Esophagus squamous epithelium (tissue), 4 donors: ENCODE data around the gene RNF223.

Experiments used
- POLR2A ChIP-seq, 4 donors: fragments of 450-650 bp; IDR thresholded peaks; one replicate each; pipeline ENCODE4 v1.6.1; 2017; ENCODE audit warnings: antibody characterized with exemption in 4 of 4, mild to moderate bottlenecking in 4 of 4, moderate library complexity in 3 of 4
- TF ChIP-seq, protein P1 (sequence below), 6 experiments: fragments of 450-650 bp in 4 of 6; fragments of 200-600 bp in 2 of 6; sonication (generic) in 2 of 6; IDR thresholded peaks; one replicate each; pipeline ENCODE4 v1.5.1; 2016 to 2019; ENCODE audit warnings: antibody characterized with exemption in 6 of 6, mild to moderate bottlenecking in 4 of 6, moderate library complexity in 4 of 6

DNA sequence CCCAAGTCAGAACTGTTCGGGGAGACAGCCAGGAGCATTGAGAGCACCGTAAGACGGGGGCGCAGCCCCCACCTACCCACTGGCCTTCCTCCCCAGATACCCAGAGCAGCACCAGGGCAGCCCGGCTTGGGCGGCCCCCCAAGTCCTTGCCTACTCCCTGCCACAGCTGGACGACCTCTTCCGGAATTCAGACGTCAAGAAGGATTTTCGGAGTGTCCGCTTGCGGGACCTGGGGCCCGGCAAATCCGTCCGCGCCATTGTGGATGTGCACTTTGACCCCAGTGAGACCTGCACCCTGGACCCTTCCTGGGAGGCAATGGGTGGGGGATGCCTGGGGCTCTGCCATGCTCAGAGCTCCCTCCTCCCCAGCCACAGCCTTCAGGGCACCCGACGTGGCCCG lies 26.7 kb downstream of the RNF223 start:
- TF ChIP-seq, protein P1, sequence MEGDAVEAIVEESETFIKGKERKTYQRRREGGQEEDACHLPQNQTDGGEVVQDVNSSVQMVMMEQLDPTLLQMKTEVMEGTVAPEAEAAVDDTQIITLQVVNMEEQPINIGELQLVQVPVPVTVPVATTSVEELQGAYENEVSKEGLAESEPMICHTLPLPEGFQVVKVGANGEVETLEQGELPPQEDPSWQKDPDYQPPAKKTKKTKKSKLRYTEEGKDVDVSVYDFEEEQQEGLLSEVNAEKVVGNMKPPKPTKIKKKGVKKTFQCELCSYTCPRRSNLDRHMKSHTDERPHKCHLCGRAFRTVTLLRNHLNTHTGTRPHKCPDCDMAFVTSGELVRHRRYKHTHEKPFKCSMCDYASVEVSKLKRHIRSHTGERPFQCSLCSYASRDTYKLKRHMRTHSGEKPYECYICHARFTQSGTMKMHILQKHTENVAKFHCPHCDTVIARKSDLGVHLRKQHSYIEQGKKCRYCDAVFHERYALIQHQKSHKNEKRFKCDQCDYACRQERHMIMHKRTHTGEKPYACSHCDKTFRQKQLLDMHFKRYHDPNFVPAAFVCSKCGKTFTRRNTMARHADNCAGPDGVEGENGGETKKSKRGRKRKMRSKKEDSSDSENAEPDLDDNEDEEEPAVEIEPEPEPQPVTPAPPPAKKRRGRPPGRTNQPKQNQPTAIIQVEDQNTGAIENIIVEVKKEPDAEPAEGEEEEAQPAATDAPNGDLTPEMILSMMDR (IDR thresholded peaks at IDR 0.05), result no peak
- TF ChIP-seq POLR2A (IDR thresholded peaks at IDR 0.05), result no peak
